ENCODE data around the gene CPT2.

Gene CPT2

DNA sequence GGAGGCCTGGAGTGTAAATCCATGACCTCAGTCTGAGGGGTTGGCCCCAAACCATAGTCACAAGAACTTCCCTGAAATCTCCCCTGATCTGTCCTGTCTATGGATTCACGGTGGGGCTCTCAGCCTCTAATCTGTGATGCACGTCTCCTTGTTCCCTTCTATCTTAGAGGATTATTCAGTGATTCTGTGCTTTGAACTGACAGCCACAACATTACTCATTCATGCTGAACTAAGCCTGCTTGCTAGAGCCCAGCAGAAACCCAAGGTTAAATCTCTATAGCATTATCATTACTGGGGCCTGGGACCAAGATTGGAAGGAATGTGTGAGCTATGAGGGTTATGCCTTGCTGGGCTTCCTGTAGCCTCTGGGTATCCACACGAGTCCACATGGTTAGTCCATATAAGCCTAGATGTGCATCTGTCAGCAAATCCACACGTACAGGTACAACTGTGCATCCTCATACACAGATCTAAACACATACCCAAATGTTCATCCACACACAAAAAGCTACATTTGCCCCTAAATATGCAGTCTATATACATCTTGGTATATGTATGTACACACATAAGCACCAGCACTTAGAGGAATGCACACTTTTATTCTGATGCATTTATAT lies 64.1 kb downstream of the CPT2 start:
- no peak for DNase-seq

DNA sequence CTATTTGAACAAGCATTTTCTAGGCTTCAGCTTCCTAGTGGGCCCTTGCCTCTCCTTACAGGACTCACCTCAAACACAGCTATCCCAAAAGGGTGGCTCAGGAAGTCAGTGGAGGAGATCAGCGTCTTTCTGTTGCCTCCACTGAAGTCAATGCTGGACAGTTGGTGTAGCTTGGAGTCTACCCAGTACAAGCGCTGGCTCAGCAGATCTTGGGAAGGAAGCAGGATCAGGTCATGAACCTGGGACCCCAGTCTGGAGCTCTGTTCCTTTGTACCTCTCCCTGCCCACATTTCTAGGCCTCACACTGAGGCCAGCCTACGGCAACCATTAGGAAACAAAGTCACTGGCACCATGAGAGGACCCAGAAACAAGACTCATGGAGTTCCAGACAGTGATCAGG lies 65.4 kb downstream of the CPT2 start:
- no peak for DNase-seq

Data from amygdala (tissue), 56 donors.